Immature natural killer cell (primary cell): ENCODE results near the gene TMEM132C. TPM values are rescaled to one million over a fixed set of nuclear protein-coding genes. Genes with fewer than 3 reads are reported as not detected.
A peak's percentile ranks its signal among the peaks of the same experiment; 100 is the strongest.

Source experiments
- DNase-seq, 3 donors: peaks; one replicate each; pipeline ENCODE4 v3.0.0; 2022; ENCODE audit warnings: mixed read lengths in 1 of 3
- H3K27ac Mint-ChIP-seq, 6 donors: one replicate each; pipeline ENCODE4 v1.8.0; 2020; ENCODE audit warnings: mixed read lengths in 6 of 6, mild to moderate bottlenecking in 5 of 6, inconsistent platforms in 4 of 6, moderate library complexity in 3 of 6
- H3K27me3 Mint-ChIP-seq, 3 donors: one replicate each; pipeline ENCODE4 v1.8.0; 2020 to 2021; ENCODE audit warnings: low read depth in 3 of 3, mild to moderate bottlenecking in 3 of 3, mixed read lengths in 3 of 3, moderate library complexity in 3 of 3, inconsistent platforms in 1 of 3
- H3K36me3 Mint-ChIP-seq, 3 donors: one replicate each; pipeline ENCODE4 v1.8.0; 2020; ENCODE audit warnings: mixed read lengths in 3 of 3, inconsistent platforms in 2 of 3, mild to moderate bottlenecking in 2 of 3
- H3K4me1 Mint-ChIP-seq, 2 donors: one replicate each; pipeline ENCODE4 v1.8.0; 2020; ENCODE audit warnings: inconsistent platforms in 2 of 2, mild to moderate bottlenecking in 2 of 2, mixed read lengths in 2 of 2, moderate library complexity in 1 of 2
- H3K4me3 Mint-ChIP-seq, 5 donors: one replicate each; pipeline ENCODE4 v1.8.0; 2020; ENCODE audit warnings: mild to moderate bottlenecking in 5 of 5, mixed read lengths in 5 of 5, inconsistent platforms in 3 of 5, moderate library complexity in 3 of 5
- H3K9me3 Mint-ChIP-seq, 6 donors: one replicate each; pipeline ENCODE4 v1.8.0; 2020; ENCODE audit warnings: mild to moderate bottlenecking in 6 of 6, mixed read lengths in 6 of 6, inconsistent platforms in 4 of 6, moderate library complexity in 3 of 6
- polyA plus RNA-seq, 3 donors: library from polyadenylated mRNA; unstranded; fragments of 300-500 nt; fragmentation: Illumina TruSeq; gene quantifications; one replicate each; pipeline ENCODE4 v1.2.3, GENCODE V29; 2021

The TMEM132C gene
- polyA plus RNA-seq, 3 donors from 2014 or later, result 0.24 TPM; not detected in 2

DNA sequence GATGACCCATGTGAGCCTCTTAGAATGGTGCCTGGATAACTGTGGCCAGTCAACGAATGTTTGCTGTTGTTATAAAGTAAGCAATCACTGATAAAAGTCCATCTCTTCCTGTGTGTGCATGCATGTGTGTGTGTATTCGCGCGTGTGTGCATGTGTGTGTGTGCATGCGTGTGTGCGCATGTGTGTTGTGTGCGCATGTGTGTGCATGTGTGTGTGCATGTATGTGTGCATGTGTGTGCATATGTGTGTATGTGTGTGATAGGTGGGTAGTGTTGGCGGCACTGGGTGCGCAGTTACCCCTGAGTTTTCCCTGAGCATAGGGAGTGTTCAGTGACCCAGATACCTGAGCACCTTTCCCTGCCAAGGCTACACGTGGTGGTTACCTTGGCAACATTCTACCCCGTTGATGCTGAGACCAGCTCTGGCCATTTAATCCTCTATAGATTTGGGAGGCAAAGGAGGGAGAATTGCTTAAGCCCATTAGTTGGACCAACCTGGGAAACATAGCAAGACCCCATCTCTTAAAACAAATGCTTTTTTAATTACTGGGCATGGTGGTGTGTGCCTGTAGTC lies 419.0 kb downstream of the TMEM132C start:
- no peaks in the 10 kb centered on the region for H3K9me3 Mint-ChIP-seq
- DNase-seq, result no peak
- no peak overlapping the region for H3K27ac Mint-ChIP-seq
- H3K27me3 Mint-ChIP-seq, result peaks cover 0 to 5% (median 5%) of the 10 kb centered on the region in 3 donors
- H3K4me1 Mint-ChIP-seq, result peaks cover 0 to 7% of the 10 kb centered on the region in 2 donors
- no peak overlapping the region for H3K4me3 Mint-ChIP-seq
- H3K36me3 Mint-ChIP-seq, result no peaks in the 10 kb centered on the region

DNA sequence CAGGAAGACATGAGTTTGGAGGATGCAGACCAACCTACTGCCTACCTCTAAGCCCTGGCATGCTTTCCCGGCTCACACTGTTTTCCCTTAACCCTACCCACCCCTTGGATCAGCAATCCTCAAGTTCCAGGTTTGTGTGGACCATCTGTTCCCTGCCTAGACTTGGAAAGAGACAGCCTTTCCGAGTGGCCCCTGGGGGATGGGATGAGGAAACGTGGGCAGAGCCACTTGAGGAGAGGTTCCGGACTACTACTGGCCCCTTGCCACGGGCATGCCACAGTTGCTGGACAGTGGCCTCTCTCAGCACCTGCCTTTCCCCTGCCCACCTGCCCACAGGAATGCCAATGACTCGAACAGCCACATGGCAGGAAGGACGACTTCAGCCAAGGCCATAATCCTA lies 420.9 kb downstream of the TMEM132C start:
- H3K27ac Mint-ChIP-seq, result no peak overlapping the region
- DNase-seq, result no peak
- no peak overlapping the region for H3K4me3 Mint-ChIP-seq
- no peaks in the 10 kb centered on the region for H3K9me3 Mint-ChIP-seq
- peaks cover 0 to 7% of the 10 kb centered on the region in 2 donors for H3K4me1 Mint-ChIP-seq
- peaks cover 0 to 5% (median 5%) of the 10 kb centered on the region in 3 donors for H3K27me3 Mint-ChIP-seq
- no peaks in the 10 kb centered on the region for H3K36me3 Mint-ChIP-seq

DNA sequence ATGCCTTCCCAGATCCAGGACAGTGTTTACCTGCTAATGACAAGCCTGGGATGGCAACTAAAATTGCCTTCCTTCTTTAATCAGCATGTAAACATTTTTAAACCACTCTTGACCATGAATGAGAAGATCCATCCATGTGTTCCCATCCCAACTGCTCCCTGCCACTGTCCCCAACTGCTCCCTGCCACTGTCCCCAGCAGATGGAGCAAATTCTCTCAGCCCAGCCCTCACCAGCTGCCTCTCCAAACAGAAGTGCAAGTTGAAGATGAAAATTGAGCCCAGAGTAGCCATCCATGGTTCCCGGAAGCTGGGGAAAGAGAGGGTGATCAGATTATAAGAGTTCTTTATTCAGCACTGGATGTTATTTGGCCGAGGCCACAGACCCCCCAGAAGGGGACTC lies 423.7 kb downstream of the TMEM132C start:
- Mint-ChIP-seq H3K4me3 (no peak overlapping the region), H3K27ac (no peak overlapping the region), H3K36me3 (no peaks in the 10 kb centered on the region), H3K9me3 (no peaks in the 10 kb centered on the region), H3K27me3 (peaks cover 0 to 5% (median 2%) of the 10 kb centered on the region in 3 donors), H3K4me1 (peaks cover 0 to 8% of the 10 kb centered on the region in 2 donors)
- DNase-seq, result no peak

DNA sequence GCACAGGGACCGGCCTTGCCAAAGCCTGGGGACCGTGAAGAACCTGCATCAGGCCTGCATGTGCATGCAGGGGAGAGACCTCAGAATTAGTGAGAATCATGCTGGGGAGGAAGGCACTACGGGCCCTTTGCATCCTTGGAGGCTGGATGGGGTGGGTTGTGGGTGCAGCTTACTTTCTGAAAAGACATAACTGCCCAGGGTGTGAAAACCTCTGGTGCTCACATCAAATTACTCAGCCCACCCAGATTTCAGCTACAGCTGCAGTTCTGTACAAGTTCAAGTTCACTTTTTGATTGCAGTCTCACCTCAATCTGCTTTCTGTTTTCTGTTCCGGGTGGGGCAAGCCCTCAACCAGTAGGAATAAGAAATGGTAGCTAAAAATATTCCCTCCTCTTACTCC lies 426.1 kb downstream of the TMEM132C start:
- Mint-ChIP-seq H3K4me3 (peak overlapping the region in 1 of 5 donors; percentile 50), H3K27me3 (peaks cover 0 to 2% (median 2%) of the 10 kb centered on the region in 3 donors), H3K4me1 (peaks cover 7 to 12% of the 10 kb centered on the region in 2 donors), H3K36me3 (no peaks in the 10 kb centered on the region), H3K9me3 (peaks cover 0 to 3% (median 0%) of the 10 kb centered on the region in 6 donors), H3K27ac (no peak overlapping the region)
- peak; percentile 54 to 71 (median 65) for DNase-seq

DNA sequence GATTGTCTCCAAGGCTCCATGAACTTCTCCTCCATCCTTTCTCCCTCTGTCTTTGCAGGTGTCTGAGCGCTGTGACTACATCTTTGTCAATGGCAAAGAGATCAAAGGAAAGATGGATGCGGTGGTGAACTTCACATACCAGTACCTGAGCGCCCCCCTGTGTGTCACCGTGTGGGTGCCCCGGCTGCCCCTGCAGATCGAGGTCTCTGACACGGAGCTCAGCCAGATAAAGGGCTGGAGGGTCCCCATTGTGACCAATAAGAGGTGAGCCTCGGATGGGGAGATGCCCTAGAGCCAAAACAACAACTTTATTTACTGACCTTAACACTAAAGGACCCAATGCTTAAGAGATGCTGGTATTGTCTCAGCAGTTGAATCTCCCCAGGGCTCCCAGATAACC lies 426.8 kb downstream of the TMEM132C start:
- H3K9me3 Mint-ChIP-seq, result peaks cover 0 to 4% (median 0%) of the 10 kb centered on the region in 6 donors
- peaks cover 14 to 19% of the 10 kb centered on the region in 2 donors for H3K4me1 Mint-ChIP-seq
- DNase-seq, result no peak
- peak overlapping the region in 1 of 5 donors; percentile 50 for H3K4me3 Mint-ChIP-seq
- H3K36me3 Mint-ChIP-seq, result no peaks in the 10 kb centered on the region
- peak overlapping the region in 3 of 6 donors; percentile 52 to 77 (median 63) for H3K27ac Mint-ChIP-seq
- peaks cover 0 to 2% (median 0%) of the 10 kb centered on the region in 3 donors for H3K27me3 Mint-ChIP-seq

DNA sequence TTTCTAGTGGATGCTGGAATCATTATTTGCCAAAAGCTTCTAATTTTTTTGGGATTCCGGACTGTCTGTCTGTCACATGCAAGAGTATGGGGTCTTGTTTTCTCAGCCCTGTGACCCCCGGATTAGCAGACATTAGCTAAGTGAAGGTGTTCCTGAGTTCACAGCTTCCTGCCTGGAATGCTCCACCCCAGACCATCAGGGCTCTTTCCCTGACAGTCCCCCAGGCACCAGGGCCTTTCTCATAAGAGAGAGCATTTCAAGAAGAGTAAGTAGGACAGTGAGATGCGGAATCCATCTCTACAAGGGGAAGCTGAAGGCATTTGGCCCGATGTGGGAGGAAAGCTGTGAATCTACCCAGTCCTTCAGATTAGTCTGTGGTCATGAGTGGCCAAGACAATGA lies 427.5 kb downstream of the TMEM132C start:
- peaks cover 0 to 4% (median 0%) of the 10 kb centered on the region in 6 donors for H3K9me3 Mint-ChIP-seq
- H3K4me1 Mint-ChIP-seq, result peaks cover 20 to 26% of the 10 kb centered on the region in 2 donors
- H3K4me3 Mint-ChIP-seq, result peak overlapping the region in 1 of 5 donors; percentile 25
- no peak for DNase-seq
- H3K27me3 Mint-ChIP-seq, result peaks cover 0 to 2% (median 0%) of the 10 kb centered on the region in 3 donors
- peak overlapping the region in 3 of 6 donors; percentile 52 to 77 (median 63) for H3K27ac Mint-ChIP-seq
- no peaks in the 10 kb centered on the region for H3K36me3 Mint-ChIP-seq

DNA sequence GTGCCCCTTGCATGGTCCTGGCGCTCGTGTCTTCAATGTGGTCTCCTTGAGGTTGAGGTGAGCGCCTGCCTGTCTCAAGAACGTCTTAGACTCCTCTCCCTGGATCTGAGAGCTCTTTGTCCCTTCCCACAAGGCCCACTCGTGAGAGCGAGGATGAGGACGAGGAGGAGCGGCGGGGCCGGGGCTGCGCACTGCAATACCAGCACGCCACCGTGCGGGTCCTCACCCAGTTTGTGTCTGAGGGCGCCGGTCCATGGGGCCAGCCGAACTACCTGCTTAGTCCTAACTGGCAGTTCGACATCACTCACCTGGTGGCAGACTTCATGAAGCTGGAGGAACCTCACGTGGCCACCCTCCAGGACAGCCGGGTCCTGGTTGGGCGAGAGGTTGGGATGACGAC lies 428.7 kb downstream of the TMEM132C start:
- Mint-ChIP-seq H3K4me1 (peaks cover 33 to 37% of the 10 kb centered on the region in 2 donors), H3K36me3 (no peaks in the 10 kb centered on the region), H3K27ac (peak overlapping the region in 1 of 6 donors; percentile 61), H3K27me3 (peaks cover 0 to under 1% (median 0%) of the 10 kb centered on the region in 3 donors), H3K9me3 (peaks cover 0 to 4% (median 0%) of the 10 kb centered on the region in 6 donors), H3K4me3 (no peak overlapping the region)
- no peak for DNase-seq

DNA sequence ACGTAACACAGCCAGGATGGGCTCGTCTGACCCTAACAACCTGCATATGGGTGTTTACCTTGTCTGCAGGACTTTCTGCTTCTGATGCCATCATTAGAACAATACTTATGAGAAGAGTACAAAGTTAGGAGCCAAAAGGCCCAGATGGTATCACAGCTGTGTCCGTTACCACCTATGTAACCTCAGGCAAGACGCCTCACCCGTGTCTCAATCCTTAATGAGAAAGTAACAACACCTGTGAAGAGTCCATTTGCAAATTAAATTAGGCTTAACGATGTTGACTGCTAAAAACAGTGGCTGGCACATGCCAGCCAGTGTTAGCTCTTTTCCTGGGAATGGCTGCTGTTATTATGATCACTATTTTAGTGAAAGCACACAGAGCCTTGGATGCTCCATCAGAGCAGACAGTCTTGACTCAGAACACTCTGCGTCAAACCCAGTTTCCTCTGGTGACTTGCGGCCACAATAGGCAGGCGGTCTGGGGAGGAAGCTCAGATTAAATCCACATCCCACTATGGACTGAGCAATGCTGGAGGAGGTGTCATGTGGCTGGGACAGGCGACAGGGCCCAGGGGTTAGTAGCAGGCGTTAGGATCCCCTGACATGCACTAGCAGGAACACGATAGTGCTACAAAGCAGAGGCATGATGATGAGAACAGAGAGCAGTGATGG lies 431.5 kb downstream of the TMEM132C start:
- H3K4me3 Mint-ChIP-seq, result peak overlapping the region; percentile 0 to 62 (median 5)
- peak overlapping the region; percentile 21 to 74 (median 60) for H3K27ac Mint-ChIP-seq

DNA sequence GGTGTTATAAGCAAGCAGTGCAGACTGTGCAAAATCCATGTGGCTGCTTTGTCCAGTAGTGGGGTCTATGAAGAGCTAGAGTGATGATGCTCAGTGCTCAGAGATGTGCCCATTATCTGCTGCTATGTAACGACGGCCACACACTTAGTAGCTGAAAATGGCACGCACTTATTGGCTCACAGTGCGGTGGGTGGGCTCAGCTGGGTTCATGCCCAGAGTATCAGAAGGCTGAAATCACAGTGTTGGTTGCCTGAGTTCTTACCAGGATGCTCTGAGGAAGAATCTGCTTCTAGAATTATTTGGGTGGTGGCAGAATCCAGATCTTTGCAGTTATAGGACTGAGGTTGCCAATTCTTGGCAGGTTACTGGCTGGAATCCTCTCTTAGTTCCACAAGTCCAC lies 432.1 kb downstream of the TMEM132C start:
- no peaks in the 10 kb centered on the region for H3K27me3 Mint-ChIP-seq
- H3K9me3 Mint-ChIP-seq, result peaks cover 0 to 4% (median 0%) of the 10 kb centered on the region in 6 donors
- peak overlapping the region in 4 of 6 donors; percentile 38 to 74 (median 66) for H3K27ac Mint-ChIP-seq
- H3K4me1 Mint-ChIP-seq, result peaks cover 66 to 68% of the 10 kb centered on the region in 2 donors
- H3K4me3 Mint-ChIP-seq, result peak overlapping the region in 2 of 5 donors; percentile 5 to 53
- H3K36me3 Mint-ChIP-seq, result no peaks in the 10 kb centered on the region
- no peak for DNase-seq

More for the DNA sequence above, 431.5 kb downstream of the TMEM132C start:
- Mint-ChIP-seq H3K4me1 (peaks cover 59 to 61% of the 10 kb centered on the region in 2 donors), H3K9me3 (peaks cover 0 to 4% (median 0%) of the 10 kb centered on the region in 6 donors), H3K36me3 (no peaks in the 10 kb centered on the region), H3K27me3 (no peaks in the 10 kb centered on the region)
- peak; percentile 39 to 53 (median 48) for DNase-seq

DNA sequence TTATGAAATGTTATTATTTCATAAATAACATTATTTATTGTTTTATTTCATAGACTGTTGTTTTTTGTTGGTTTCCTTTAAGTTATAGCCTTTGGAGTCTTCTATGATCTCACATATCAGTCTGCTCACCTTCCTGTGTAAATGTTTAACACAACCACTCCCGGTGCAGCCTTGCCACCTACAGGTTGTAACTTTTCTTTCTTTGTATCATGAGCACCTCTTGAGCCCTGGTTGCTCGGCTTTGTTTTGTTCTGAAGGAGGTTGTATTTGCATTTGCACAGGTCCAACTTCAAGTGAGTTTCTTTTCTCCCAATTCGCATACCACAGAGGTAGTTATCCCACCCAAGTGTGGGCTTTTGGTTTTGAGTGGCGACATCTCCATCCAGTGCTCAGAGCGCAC lies 435.4 kb downstream of the TMEM132C start:
- Mint-ChIP-seq H3K27ac (peak overlapping the region; percentile 25 to 88 (median 82)), H3K36me3 (no peaks in the 10 kb centered on the region), H3K9me3 (peaks cover 0 to 4% (median 0%) of the 10 kb centered on the region in 6 donors), H3K4me1 (peaks cover 70 to 74% of the 10 kb centered on the region in 2 donors), H3K4me3 (peak overlapping the region; percentile 56 to 84 (median 74)), H3K27me3 (peaks cover 0 to 2% (median 0%) of the 10 kb centered on the region in 3 donors)
- peak in 1 of 3 donors; percentile 17 for DNase-seq

DNA sequence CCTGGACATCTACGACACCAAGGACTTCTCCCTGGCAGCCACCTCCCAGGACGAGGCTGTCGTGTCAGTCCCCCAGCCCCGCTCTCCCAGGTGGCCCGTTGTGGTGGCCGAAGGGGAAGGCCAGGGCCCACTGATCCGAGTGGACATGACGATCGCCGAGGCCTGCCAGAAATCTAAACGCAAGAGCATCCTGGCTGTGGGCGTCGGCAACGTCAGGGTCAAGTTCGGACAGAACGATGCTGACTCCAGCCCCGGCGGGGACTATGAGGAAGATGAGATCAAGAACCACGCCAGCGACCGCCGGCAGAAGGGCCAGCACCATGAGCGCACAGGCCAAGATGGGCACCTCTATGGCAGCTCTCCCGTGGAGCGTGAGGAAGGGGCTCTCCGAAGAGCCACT lies 438.2 kb downstream of the TMEM132C start:
- H3K4me3 Mint-ChIP-seq, result no peak overlapping the region
- no peak for DNase-seq
- peaks cover 44 to 47% of the 10 kb centered on the region in 2 donors for H3K4me1 Mint-ChIP-seq
- H3K27me3 Mint-ChIP-seq, result peaks cover 0 to 6% (median 0%) of the 10 kb centered on the region in 3 donors
- no peaks in the 10 kb centered on the region for H3K9me3 Mint-ChIP-seq
- H3K27ac Mint-ChIP-seq, result peak overlapping the region in 1 of 6 donors; percentile 61
- no peaks in the 10 kb centered on the region for H3K36me3 Mint-ChIP-seq

DNA sequence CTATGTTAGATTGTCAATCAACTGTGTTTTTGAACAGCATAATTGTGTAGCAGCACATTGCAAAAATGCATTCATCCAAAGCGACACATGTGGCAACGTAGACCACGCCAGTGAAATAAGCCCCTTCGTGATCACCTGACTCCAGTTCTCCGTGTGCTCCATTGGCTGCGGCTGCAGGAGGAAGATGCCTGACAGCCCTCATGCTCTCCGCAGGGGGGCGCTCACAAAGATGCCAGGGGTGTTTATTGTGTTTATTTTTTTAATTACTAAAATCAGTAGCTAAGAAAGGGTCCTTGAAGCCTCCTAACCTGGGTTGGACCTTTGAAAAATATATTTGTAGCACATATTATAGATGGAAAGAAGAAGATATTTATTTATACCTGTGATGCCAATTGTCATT lies 440.5 kb downstream of the TMEM132C start:
- Mint-ChIP-seq H3K27ac (no peak overlapping the region), H3K4me3 (no peak overlapping the region), H3K36me3 (no peaks in the 10 kb centered on the region), H3K27me3 (peaks cover 0 to 6% (median 0%) of the 10 kb centered on the region in 3 donors), H3K4me1 (peaks cover 23 to 24% of the 10 kb centered on the region in 2 donors), H3K9me3 (no peaks in the 10 kb centered on the region)
- DNase-seq, result no peak

DNA sequence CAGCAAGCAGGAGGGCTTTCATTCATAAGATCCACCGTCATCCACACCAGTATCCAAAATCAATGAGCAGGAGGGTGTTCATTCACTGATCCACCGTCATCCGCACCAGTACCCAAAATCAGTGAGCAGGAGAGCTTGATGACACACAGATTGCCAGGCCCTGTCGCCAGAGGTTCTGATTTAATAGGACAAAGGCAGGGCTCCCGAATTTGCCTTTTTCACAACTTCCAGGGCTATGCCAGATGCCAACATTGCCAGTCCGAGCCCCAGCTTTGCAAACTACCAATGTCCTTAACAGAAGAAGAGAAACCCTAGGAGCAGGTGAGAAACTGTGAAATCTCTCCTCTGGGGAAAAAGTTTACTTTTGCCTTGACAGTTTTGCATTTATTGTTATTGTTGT lies 441.8 kb downstream of the TMEM132C start:
- H3K36me3 Mint-ChIP-seq, result no peaks in the 10 kb centered on the region
- H3K27ac Mint-ChIP-seq, result no peak overlapping the region
- no peaks in the 10 kb centered on the region for H3K9me3 Mint-ChIP-seq
- DNase-seq, result no peak
- H3K27me3 Mint-ChIP-seq, result peaks cover 0 to 10% (median 0%) of the 10 kb centered on the region in 3 donors
- H3K4me3 Mint-ChIP-seq, result no peak overlapping the region
- H3K4me1 Mint-ChIP-seq, result peaks cover 11% of the 10 kb centered on the region in 2 donors

DNA sequence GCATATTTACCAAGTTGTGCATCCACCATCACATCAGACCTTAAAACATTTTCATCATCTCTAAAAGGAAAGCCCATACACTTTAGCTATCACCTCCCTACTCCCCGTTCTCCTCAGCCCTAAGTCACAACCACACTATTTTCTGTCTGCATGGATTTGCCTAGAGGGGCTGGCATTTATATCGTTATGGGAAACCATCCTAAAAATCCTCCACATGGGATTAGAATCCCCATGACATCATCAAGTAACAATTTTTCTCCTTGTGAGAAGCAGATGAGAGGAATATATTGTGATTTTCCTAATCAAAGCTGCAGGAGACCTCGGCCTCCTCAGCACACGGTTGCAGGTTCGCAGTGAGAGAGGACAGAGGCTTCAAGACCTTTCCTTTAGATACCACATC lies 442.7 kb downstream of the TMEM132C start:
- Mint-ChIP-seq H3K27me3 (peaks cover 0 to 10% (median 0%) of the 10 kb centered on the region in 3 donors), H3K4me3 (no peak overlapping the region), H3K36me3 (no peaks in the 10 kb centered on the region), H3K27ac (peak overlapping the region in 1 of 6 donors; percentile 57), H3K9me3 (no peaks in the 10 kb centered on the region), H3K4me1 (peaks cover 5 to 6% of the 10 kb centered on the region in 2 donors)
- no peak for DNase-seq
